GM18861 (cell line): ENCODE measurements around the gene PELO.

ENCODE experiments used
- ATAC-seq: cut with Tn5 transposase; IDR thresholded peaks from one replicate; pipeline ENCODE4 v1.9.1; 2021; ENCODE audit not compliant: unreplicated experiment

Gene PELO

DNA sequence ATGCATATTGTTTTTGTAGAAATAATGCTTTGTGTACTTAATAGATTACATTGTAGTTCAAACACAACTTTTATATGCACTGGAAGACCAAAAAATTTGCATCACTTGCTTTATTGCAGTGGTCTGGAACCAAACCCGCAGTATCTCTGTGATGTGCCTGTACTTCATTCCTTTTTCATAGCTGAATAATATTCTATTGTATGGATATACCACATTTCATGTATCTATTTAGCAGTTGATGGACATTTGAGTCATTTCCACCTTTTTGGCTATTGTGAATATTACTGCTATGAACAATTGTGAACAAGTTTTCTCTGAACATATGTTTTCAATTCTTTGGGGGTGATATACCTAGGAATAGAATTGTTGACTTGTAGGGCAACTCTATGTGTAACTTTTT lies 40.1 kb downstream of the PELO start:
- no peak for ATAC-seq

DNA sequence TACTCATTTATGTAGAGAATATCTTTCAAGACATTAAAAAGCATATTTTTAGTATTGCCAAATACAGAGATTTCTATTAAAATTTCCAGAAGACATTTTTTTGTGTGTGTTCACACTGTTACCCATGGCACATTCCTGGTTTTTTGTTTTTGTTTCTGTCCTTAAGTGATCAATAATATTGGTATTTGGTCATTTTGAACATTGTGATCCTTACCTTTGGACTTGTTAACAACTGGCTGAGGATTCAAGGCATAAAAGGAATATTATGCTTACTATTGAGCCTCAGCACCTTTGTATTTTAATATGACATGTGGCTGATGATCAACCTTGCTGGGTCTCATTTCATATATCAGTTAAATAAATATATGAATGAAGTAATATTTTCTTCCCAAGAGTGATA lies 41.9 kb downstream of the PELO start:
- no peak for ATAC-seq

- no peak for ATAC-seq
Measured at GRCh38 chr5:52830650-52831049, 42.9 kb downstream of the PELO start.

DNA sequence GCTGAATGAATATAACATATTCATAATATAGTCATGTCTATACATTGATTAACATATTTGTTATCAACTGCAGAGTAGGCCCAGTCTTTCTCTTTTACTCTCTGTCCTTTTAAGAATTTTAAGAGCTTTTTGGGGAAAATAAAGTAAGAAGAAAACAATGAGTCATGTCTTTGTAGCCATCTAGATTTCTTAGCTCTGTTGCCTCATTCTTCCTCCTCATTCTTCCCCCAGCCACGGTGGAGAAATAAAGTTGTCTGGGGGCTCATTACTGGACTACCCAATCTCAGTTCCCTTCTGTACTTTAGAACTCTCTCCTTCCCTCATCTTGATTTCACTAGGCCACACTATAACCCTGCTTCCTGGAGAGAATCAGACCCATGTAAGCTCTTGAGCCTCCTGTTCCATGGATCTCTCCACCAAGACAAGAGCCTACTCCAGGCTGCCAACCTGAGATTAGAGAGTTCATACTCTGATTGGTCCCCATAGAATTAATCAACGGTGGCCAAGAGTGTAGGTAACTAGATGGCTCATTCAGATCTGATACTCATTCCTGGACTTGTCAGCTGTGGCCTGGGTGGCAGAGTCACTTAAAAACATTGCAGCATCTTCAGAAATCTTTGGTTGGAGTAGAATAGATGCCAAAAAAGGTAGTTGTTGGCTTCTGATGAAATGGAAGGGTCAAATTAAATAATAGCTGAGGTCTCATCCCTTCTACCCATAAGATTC lies 44.2 kb downstream of the PELO start:
- no peak for ATAC-seq

DNA sequence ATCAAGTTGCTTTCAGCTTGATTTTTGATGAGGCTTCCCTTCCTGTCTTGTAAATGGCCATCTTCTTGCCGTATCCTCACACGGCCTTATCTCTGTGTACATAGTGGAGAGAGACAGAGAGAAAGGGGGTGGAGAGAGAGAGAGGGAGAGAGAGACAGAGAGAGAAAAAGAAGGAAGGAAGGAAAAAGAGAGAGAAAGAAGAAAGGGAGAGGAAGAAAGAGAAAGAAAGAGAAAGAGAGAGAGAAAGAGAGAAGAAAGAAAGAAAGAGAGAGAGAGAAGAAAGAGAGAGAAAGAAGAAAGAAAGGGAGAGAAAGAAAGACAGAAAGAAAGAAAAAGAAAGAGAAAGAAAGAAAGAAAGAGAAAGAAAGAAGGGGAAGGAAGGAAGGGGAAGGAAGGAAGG lies 46.6 kb downstream of the PELO start:
- ATAC-seq, result no peak

- ATAC-seq, result no peak
Measured at GRCh38 chr5:52837068-52837467, 49.4 kb downstream of the PELO start.
